Measurements from ENCODE around the gene BCAS3.

Gene BCAS3

DNA sequence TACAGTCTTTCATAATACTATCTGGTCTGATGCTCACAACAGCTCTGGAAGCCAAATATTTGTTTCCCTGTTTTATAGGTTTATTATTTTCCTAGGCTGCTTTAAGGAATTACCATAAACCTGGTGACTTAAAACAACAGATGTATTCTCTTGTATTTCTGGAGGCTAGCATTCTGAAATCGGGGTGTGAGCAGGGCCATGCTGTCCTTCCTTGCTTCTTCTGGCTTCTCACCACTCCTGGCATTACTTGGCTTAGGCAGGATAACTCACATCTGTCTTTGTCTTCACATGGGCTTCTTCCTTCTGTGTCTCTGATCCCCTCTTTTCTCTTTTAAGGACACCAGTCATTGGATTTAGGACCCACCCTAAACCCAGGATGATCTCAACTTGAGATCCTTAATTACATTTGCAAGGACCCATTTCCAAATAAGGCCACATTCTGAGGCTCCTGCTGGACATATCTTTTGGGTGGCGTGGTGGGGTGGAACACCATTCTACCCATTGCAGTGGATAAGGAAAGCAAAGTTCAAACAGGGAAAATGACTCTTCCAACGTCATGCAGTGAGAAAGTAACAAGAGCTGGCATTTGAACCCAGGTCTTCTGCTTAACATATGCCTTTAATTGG is 682.8 kb downstream of the BCAS3 start:
- Histone ChIP-seq H3K27ac (no peak overlapping the region), H3K4me3 (no peak overlapping the region), H3K9ac (no peak overlapping the region), H3K4me2 (no peak overlapping the region), H4K20me1 (no peaks in the 10 kb centered on the region), H3K27me3 (no peaks in the 10 kb centered on the region), H3K4me1 (no peaks in the 10 kb centered on the region), H3K9me3 (no peaks in the 10 kb centered on the region), H3K36me3 (no peaks in the 10 kb centered on the region)
- no peak for TF ChIP-seq Cebpa-rat (IDR thresholded peaks at IDR 0.05)

DNA sequence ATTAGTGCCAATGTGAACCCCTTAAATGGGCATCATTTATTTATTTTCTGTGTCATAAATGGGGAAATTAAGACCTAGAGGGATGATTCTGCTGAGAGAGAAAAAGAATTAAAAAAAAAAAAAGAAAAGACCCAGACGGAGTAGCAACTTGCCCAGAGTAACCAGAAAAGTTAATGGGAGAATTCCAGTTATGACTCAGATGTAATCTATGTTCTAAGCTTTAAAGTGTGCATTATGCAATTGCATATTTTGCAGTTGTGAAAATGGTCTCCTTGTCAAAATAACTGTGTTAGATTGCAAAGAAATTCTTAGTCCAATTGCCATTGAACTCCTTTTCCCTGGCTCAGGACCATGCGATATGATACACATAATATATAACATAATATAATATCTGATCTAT is 683.4 kb downstream of the BCAS3 start:
- no peak for TF ChIP-seq Cebpa-rat (IDR thresholded peaks at IDR 0.05)
- no peaks in the 10 kb centered on the region for H3K36me3 ChIP-seq
- H3K4me1 ChIP-seq = no peaks in the 10 kb centered on the region
- no peak overlapping the region for H3K27ac ChIP-seq
- H3K4me2 ChIP-seq = no peak overlapping the region
- H3K9ac ChIP-seq = no peak overlapping the region
- H3K9me3 ChIP-seq = no peaks in the 10 kb centered on the region
- H3K4me3 ChIP-seq = no peak overlapping the region
- no peaks in the 10 kb centered on the region for H3K27me3 ChIP-seq
- H4K20me1 ChIP-seq = no peaks in the 10 kb centered on the region

DNA sequence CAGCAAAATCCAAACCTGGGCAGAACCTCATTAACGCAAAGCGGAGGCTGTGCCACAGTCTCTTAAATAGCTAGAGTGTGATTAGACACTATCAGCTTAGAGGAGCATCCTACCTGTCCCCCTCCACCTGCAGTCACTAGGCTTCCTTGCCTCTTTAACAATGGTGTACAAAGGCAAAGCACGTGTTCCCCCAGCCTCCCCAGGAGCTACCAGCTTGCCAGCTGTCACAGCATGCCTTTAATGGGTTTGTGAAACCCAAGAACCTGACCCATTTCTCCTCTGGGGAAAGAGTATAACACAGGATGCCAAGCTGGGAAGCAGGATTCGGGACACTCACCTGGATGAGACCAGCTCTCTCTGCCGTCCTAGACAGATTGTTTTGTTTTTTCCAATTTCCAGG is 684.7 kb downstream of the BCAS3 start:
- H4K20me1 ChIP-seq = no peaks in the 10 kb centered on the region
- H3K9ac ChIP-seq = no peak overlapping the region
- H3K27ac ChIP-seq = no peak overlapping the region
- no peak overlapping the region for H3K4me3 ChIP-seq
- TF ChIP-seq Cebpa-rat (IDR thresholded peaks at IDR 0.05) = no peak
- no peaks in the 10 kb centered on the region for H3K36me3 ChIP-seq
- no peak overlapping the region for H3K4me2 ChIP-seq
- H3K4me1 ChIP-seq = no peaks in the 10 kb centered on the region
- no peaks in the 10 kb centered on the region for H3K27me3 ChIP-seq
- no peaks in the 10 kb centered on the region for H3K9me3 ChIP-seq

GRCh38 chr17:61362852-61363600 is 685.4 kb downstream of the BCAS3 start:
- H3K27me3 ChIP-seq = no peaks in the 10 kb centered on the region
- no peak overlapping the region for H3K4me3 ChIP-seq

GRCh38 chr17:61363601-61364462 is 686.2 kb downstream of the BCAS3 start:
- Histone ChIP-seq H3K4me1 (no peaks in the 10 kb centered on the region), H3K36me3 (no peaks in the 10 kb centered on the region), H4K20me1 (no peaks in the 10 kb centered on the region), H3K27ac (no peak overlapping the region), H3K9ac (no peak overlapping the region), H3K4me2 (no peak overlapping the region), H3K4me3 (no peak overlapping the region), H3K9me3 (no peaks in the 10 kb centered on the region), H3K27me3 (no peaks in the 10 kb centered on the region)
- no peak for TF ChIP-seq Cebpa-rat (IDR thresholded peaks at IDR 0.05)

More at GRCh38 chr17:61362852-61363600, 685.4 kb downstream of the BCAS3 start:
- Histone ChIP-seq H4K20me1 (no peaks in the 10 kb centered on the region), H3K9me3 (no peaks in the 10 kb centered on the region), H3K36me3 (no peaks in the 10 kb centered on the region), H3K27ac (no peak overlapping the region), H3K4me1 (no peaks in the 10 kb centered on the region), H3K4me2 (no peak overlapping the region), H3K9ac (no peak overlapping the region)
- no peak for TF ChIP-seq Cebpa-rat (IDR thresholded peaks at IDR 0.05)

DNA sequence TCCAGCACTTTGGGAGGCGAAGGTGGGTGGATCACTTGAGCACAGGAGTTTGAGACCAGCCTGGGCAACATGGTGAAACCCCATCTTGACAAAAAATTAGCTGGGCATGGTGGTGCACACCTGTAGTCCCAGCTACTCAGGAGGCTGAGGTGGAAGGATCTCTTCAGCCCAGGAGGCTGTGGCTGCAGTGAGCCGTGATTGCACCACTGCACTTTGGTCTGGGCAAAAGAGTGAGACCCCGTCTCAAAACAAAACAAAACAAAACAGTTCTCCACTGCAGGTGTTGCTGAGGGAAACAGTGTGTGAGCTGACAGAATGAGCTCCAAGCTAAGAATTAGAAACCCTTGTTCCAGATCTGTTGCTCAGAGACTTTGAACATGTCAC is 686.8 kb downstream of the BCAS3 start:
- H3K27me3 ChIP-seq = no peaks in the 10 kb centered on the region
- no peak overlapping the region for H3K4me3 ChIP-seq
- no peaks in the 10 kb centered on the region for H4K20me1 ChIP-seq
- TF ChIP-seq Cebpa-rat (IDR thresholded peaks at IDR 0.05) = no peak
- no peaks in the 10 kb centered on the region for H3K9me3 ChIP-seq
- H3K9ac ChIP-seq = no peak overlapping the region
- H3K36me3 ChIP-seq = no peaks in the 10 kb centered on the region
- H3K4me2 ChIP-seq = no peak overlapping the region
- H3K4me1 ChIP-seq = no peaks in the 10 kb centered on the region
- H3K27ac ChIP-seq = no peak overlapping the region

GRCh38 chr17:61366076-61366714 is 688.5 kb downstream of the BCAS3 start:
- Histone ChIP-seq H3K4me1 (no peaks in the 10 kb centered on the region), H3K27ac (no peak overlapping the region), H3K9me3 (no peaks in the 10 kb centered on the region), H3K9ac (no peak overlapping the region), H3K27me3 (no peaks in the 10 kb centered on the region), H4K20me1 (no peaks in the 10 kb centered on the region), H3K4me2 (no peak overlapping the region), H3K36me3 (no peaks in the 10 kb centered on the region), H3K4me3 (no peak overlapping the region)
- TF ChIP-seq Cebpa-rat (IDR thresholded peaks at IDR 0.05) = no peak

GRCh38 chr17:61366715-61367413 is 689.2 kb downstream of the BCAS3 start:
- H3K4me3 ChIP-seq = no peak overlapping the region
- H3K36me3 ChIP-seq = no peaks in the 10 kb centered on the region
- no peak overlapping the region for H3K4me2 ChIP-seq
- H3K9me3 ChIP-seq = no peaks in the 10 kb centered on the region
- no peak overlapping the region for H3K27ac ChIP-seq
- no peaks in the 10 kb centered on the region for H3K27me3 ChIP-seq
- H3K9ac ChIP-seq = no peak overlapping the region
- no peaks in the 10 kb centered on the region for H3K4me1 ChIP-seq
- no peaks in the 10 kb centered on the region for H4K20me1 ChIP-seq
- TF ChIP-seq Cebpa-rat (IDR thresholded peaks at IDR 0.05) = no peak

Data from BLaER1 (cell line).